HG03457 (cell line): ENCODE measurements around the gene PRPF8.

Experiments used
- ATAC-seq: cut with Tn5 transposase; IDR thresholded peaks from one replicate; pipeline ENCODE4 v1.9.1; 2021; ENCODE audit warnings: moderate number of reproducible peaks; ENCODE audit not compliant: unreplicated experiment

Gene PRPF8

GRCh38 chr17:1627982-1628855, 56.4 kb downstream of the PRPF8 start, which contains the start of gene SLC43A2:
Gene SLC43A2 (minus strand): TSS chr17:1628834. CDS start chr17:1627874, 960 bp downstream.
- no peak for ATAC-seq

GRCh38 chr17:1627182-1627981, 57.3 kb downstream of the PRPF8 start:
- ATAC-seq: no peak

GRCh38 chr17:1626333-1626732, 58.3 kb downstream of the PRPF8 start:
- no peak for ATAC-seq

- ATAC-seq: no peak
Observed at GRCh38 chr17:1625581-1625980, 59.1 kb downstream of the PRPF8 start.

GRCh38 chr17:1625053-1625452, 59.6 kb downstream of the PRPF8 start:
- no peak for ATAC-seq

GRCh38 chr17:1624650-1625049, 60.0 kb downstream of the PRPF8 start:
- ATAC-seq: no peak

- ATAC-seq: no peak
Observed at GRCh38 chr17:1623057-1623630, 61.5 kb downstream of the PRPF8 start.

GRCh38 chr17:1621273-1621954, 63.3 kb downstream of the PRPF8 start:
- ATAC-seq: no peak

GRCh38 chr17:1620486-1620885, 64.2 kb downstream of the PRPF8 start:
- ATAC-seq: no peak

- ATAC-seq: no peak
Observed at GRCh38 chr17:1617620-1618174, 67.0 kb downstream of the PRPF8 start.

GRCh38 chr17:1616101-1616500, 68.6 kb downstream of the PRPF8 start:
- no peak for ATAC-seq

- no peak for ATAC-seq
Observed at GRCh38 chr17:1612400-1612799, 72.3 kb downstream of the PRPF8 start.

- no peak for ATAC-seq
Observed at GRCh38 chr17:1611715-1612114, 73.0 kb downstream of the PRPF8 start.

- ATAC-seq: no peak
Observed at GRCh38 chr17:1608676-1609075, 76.0 kb downstream of the PRPF8 start.

- no peak for ATAC-seq
Observed at GRCh38 chr17:1607971-1608320, 76.7 kb downstream of the PRPF8 start.

- no peak for ATAC-seq
Observed at GRCh38 chr17:1606352-1606985, 78.2 kb downstream of the PRPF8 start.

- no peak for ATAC-seq
Observed at GRCh38 chr17:1605681-1606351, 78.9 kb downstream of the PRPF8 start.

- no peak for ATAC-seq
Observed at GRCh38 chr17:1604831-1605528, 79.7 kb downstream of the PRPF8 start.

- ATAC-seq: no peak
Observed at GRCh38 chr17:1601571-1601970, 83.1 kb downstream of the PRPF8 start.
